Body of pancreas (tissue), 4 donors: Measurements from ENCODE around the gene ZFP14. TPM values are rescaled to one million over a fixed set of nuclear protein-coding genes. Genes with fewer than 3 reads are reported as not detected.
A peak's percentile ranks its signal among the peaks of the same experiment; 100 is the strongest.

Source experiments
- ATAC-seq: fragments of 150-250 bp; one replicate; pipeline ENCODE4 v1.9.1; 2016
- DNase-seq, 4 donors: peaks; one replicate each; pipeline ENCODE4 v3.0.0-alpha.2; 2019
- H3K27ac ChIP-seq, 4 donors: fragments of 200-600 bp; sonication (generic); 1 replicate in 3 of 4; 2 replicates in 1 of 4; pipeline versions ENCODE4 v1.5.1 to v1.6.1; 2016 to 2019; ENCODE audit warnings: mild to moderate bottlenecking in 1 of 4, mixed read lengths in 1 of 4, moderate library complexity in 1 of 4
- H3K27me3 ChIP-seq, 2 donors: fragments of 200-600 bp; sonication (generic); one replicate each; pipeline ENCODE4 v1.6.0; 2016; ENCODE audit warnings: mild to moderate bottlenecking in 1 of 2
- H3K36me3 ChIP-seq, 2 donors: fragments of 200-600 bp; sonication (generic); replicated peaks in 1 of 2; 2 replicates each; pipeline ENCODE4 v1.5.1; 2016; ENCODE audit warnings: low read depth in 2 of 2; ENCODE audit not compliant: insufficient read depth in 1 of 2
- H3K4me1 ChIP-seq: fragments of 200-600 bp; sonication (generic); one replicate; pipeline ENCODE4 v1.6.0; 2016
- H3K4me3 ChIP-seq, 2 donors: fragments of 200-600 bp; sonication (generic); 1 replicate in 1 of 2; 2 replicates in 1 of 2; pipeline ENCODE4 v1.5.1; 2016 to 2019
- H3K9me3 ChIP-seq, 3 donors: fragments of 200-600 bp; sonication (generic); 1 replicate in 2 of 3; 2 replicates in 1 of 3; pipeline ENCODE4 v1.5.1; 2016
- POLR2A ChIP-seq, 3 donors: fragments of 450-650 bp; IDR thresholded peaks; one replicate each; pipeline ENCODE4 v1.6.1; 2016; ENCODE audit warnings: antibody characterized with exemption in 3 of 3, mild to moderate bottlenecking in 2 of 3
- WGBS, 2 donors: methylation state at CpG; one replicate each; pipeline ENCODE4 v1.1.5; 2017; 5-methylcytosine and 5-hydroxymethylcytosine counted together
- intact Hi-C: fragments of 100-400 bp; cut with DNase I; formaldehyde crosslinking; loops from one replicate; pipeline ENCODE4 v1.15.1; 2023
- total RNA-seq, 2 donors: library from RNA; depleted of rRNA; stranded (reverse); fragments of >200 nt; gene quantifications; one replicate each; pipeline ENCODE4 v1.1.0, GENCODE V29; 2016
- TF ChIP-seq, protein P1 (sequence below), 7 experiments: fragments of 450-650 bp in 4 of 7; fragments of 200-600 bp in 3 of 7; sonication (generic) in 3 of 7; IDR thresholded peaks; one replicate each; pipeline ENCODE4 v1.5.1; 2016 to 2019; ENCODE audit warnings: antibody characterized with exemption in 7 of 7

The ZFP14 gene
- 1 to 10 TPM in 1 of 2 donors, under 1 TPM in 1; 0.99 to 4.4 TPM for total RNA-seq

DNA sequence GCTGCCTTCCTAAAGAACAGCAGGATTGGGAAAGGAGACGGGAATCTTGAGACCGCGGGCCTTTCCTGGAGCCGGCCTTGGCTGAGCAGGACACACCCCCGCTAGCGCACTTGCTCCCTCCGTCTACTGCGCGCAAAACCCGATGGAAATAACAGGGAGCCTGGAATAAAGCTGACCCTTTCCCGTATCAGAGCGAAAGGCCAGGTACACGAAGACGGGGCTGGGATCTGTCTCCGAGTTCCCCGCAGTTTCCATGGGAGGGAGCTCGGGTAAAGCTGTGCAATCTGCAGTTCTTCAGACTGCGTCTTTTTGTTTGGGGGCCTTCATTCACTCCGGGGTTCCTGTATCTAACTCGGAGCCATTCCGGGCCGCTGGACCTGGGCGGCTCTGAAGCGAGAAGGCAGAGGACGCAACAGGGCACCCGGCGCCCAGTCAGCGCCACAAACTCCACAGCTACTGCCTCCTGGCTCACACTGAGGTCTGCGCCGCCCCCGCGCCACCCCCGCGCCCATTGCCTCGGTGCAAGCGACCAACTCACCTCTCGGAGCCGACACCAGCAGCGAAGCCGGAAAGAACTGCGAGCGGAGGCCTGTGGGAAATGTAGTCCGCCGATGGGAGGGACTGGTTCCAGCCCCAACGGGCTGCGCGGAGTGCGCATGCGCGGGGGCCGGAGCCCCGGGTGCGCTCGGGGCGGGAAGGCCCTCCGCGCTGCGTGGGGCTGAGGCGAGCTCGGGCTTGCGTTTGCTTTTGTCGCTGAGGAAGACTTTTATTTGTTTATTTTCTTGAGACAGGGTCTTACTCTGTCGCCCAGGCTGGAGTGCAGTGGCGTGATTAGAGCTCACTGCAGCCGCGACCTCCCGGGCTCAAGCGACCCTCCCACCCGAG, at the start of gene ZFP14:
ZFP14 (minus strand) TSS at position 577 of the 885 bp plus-strand sequence. CDS start 11,309 bp downstream, outside the sequence.
- intact Hi-C loops, result no loop called here
- H3K27ac ChIP-seq, result peak within 1 kb of the TSS; percentile 45 to 94 (median 78)
- peak; percentile 93 to 96 (median 94) for DNase-seq
- peak; percentile 99 for ATAC-seq
- TF ChIP-seq, protein P1, sequence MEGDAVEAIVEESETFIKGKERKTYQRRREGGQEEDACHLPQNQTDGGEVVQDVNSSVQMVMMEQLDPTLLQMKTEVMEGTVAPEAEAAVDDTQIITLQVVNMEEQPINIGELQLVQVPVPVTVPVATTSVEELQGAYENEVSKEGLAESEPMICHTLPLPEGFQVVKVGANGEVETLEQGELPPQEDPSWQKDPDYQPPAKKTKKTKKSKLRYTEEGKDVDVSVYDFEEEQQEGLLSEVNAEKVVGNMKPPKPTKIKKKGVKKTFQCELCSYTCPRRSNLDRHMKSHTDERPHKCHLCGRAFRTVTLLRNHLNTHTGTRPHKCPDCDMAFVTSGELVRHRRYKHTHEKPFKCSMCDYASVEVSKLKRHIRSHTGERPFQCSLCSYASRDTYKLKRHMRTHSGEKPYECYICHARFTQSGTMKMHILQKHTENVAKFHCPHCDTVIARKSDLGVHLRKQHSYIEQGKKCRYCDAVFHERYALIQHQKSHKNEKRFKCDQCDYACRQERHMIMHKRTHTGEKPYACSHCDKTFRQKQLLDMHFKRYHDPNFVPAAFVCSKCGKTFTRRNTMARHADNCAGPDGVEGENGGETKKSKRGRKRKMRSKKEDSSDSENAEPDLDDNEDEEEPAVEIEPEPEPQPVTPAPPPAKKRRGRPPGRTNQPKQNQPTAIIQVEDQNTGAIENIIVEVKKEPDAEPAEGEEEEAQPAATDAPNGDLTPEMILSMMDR (IDR thresholded peaks at IDR 0.05), result peak in 4 of 7 experiments; percentile 2 to 23 (median 12)
- TF ChIP-seq POLR2A (IDR thresholded peaks at IDR 0.05), result peak; percentile 46 to 87 (median 87)
- no peaks in the 10 kb centered on the region for H3K27me3 ChIP-seq
- peaks cover 15% of the 10 kb centered on the region for H3K4me1 ChIP-seq
- WGBS, 2 donors, result 2 to 18% methylated on average over 6 to 69 of the region's 69 CpGs
- peak within 1 kb of the TSS; percentile 44 to 92 for H3K4me3 ChIP-seq
- no peaks in the 10 kb centered on the region for H3K9me3 ChIP-seq
- no peaks in the 10 kb centered on the region for H3K36me3 ChIP-seq

DNA sequence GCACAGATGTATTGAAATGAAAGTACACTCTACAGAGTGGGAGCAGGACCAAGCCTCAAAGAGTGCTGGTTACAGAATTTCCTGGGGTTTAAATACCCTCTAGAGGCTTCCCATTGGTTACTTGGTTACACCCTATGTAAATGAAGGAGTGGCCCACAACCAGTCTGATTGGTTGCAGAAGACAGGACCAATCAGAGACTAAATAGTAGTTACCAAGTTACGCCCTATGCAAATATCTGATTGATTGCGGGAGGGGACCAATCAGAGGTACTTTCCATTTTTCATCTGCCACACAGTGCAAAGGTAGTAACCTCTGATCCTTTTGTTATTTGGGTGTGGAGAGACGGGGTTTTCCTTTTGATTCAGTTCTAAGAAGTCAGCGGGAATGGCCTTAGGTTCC, 44.9 kb upstream of the ZFP14 start:
- Histone ChIP-seq H3K27me3 (no peaks in the 10 kb centered on the region), H3K36me3 (no peaks in the 10 kb centered on the region), H3K4me1 (peaks cover 2% of the 10 kb centered on the region), H3K27ac (no peak overlapping the region), H3K4me3 (no peak overlapping the region), H3K9me3 (no peaks in the 10 kb centered on the region)
- DNase-seq, result no peak
- ATAC-seq, result no peak
- intact Hi-C loops, result no loop called here
- WGBS, 2 donors, result 74 to 84% methylated on average over 4 of the region's 4 CpGs
- TF ChIP-seq, protein P1 (IDR thresholded peaks at IDR 0.05), result no peak
- TF ChIP-seq POLR2A (IDR thresholded peaks at IDR 0.05), result no peak

DNA sequence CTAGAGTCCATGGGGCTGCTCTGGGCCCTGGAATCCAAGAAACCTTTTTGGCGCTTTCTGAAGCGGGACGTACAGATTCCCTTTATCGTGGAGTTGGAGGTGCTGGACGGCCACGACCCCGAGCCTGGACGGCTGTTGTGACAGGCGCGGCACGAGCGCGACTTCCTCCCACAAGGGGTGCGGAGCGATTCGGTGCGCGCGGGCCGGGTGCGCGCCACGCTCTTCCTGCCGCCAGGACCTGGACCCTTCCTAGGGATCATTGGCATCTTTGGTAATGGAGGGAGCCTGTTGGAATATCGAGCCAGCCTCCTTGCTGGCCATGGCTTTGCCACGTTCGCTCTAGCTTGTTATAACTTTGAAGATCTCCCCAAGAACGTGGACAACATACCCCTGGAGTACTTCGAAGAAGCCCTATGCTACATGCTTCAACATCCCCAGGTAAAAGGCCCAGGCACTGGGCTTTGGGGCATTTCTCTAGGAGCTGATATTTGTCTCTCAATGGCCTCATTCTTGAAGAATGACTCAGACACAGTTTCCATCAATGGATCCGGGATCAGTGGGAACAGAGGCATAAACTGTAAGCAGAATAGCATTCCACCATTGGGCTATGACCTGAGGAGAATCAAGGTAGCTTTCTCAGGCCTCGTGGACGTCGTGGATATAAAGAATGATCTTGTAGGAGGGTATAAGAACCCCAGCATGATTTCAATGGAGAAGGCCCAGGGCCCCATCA, 42.9 kb upstream of the ZFP14 start:
- no peaks in the 10 kb centered on the region for H3K36me3 ChIP-seq
- no peaks in the 10 kb centered on the region for H3K27me3 ChIP-seq
- H3K27ac ChIP-seq, result peak overlapping the region in 2 of 4 donors; percentile 6 to 46
- H3K4me3 ChIP-seq, result peak overlapping the region in 1 of 2 donors; percentile 8
- no peak for DNase-seq
- 17 to 36% methylated on average over 11 to 33 of the region's 33 CpGs for WGBS, 2 donors
- intact Hi-C loops, result no loop called here
- no peak for TF ChIP-seq POLR2A (IDR thresholded peaks at IDR 0.05)
- TF ChIP-seq, protein P1 (IDR thresholded peaks at IDR 0.05), result no peak
- H3K4me1 ChIP-seq, result peaks cover 19% of the 10 kb centered on the region
- no peaks in the 10 kb centered on the region for H3K9me3 ChIP-seq
- ATAC-seq, result peak; percentile 13

DNA sequence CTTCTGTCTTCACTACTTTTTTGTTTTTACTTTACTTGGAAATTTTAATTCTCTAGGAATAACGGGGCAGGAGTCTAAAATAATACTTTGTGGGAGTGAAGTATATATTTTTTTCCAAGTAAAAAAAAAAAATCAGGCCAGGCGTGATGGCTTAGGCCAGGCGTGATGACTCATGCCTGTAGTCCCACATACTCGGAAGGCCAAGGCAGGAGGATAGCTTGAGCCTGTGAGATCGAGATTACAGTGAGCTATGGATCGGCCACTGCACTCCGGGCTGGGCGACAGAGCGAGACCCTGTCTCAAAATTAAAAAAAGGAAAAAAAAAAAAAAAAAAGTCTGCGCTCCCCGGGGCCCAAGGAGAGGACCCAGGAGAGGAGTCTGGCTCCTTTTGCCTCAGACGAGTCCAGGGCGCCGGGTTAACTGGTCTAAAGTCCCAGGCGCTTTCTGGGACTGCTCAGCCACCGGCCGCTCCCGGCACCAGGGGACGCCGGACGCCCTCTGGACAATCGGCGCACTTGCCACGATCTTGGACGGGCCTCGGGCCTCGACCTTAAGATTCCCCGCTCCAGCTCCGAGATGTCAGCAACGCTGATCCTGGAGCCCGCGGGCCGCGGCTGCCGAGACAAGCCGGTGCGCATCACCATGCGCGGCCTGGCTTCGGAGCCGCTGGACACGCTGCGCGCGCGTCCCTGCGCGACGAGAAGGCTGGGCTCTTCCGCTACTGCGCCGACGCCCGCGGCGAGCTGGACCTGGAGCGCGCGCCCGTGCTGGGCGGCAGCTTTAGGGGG, 42.2 kb upstream of the ZFP14 start:
- H3K27me3 ChIP-seq, result no peaks in the 10 kb centered on the region

More for the DNA sequence above, 42.2 kb upstream of the ZFP14 start:
- intact Hi-C loops, result no loop called here
- Histone ChIP-seq H3K4me1 (peaks cover 19% of the 10 kb centered on the region), H3K36me3 (no peaks in the 10 kb centered on the region), H3K27ac (peak overlapping the region in 2 of 4 donors; percentile 6 to 46), H3K9me3 (no peaks in the 10 kb centered on the region), H3K4me3 (peak overlapping the region in 1 of 2 donors; percentile 8)
- ATAC-seq (peak; percentile 54), DNase-seq (peak in 2 of 4 donors; percentile 11 to 13)
- WGBS, 2 donors, result 8 to 17% methylated on average over 26 to 58 of the region's 61 CpGs
- TF ChIP-seq POLR2A (IDR thresholded peaks at IDR 0.05), result peak in 1 of 3 donors; percentile 26
- TF ChIP-seq, protein P1 (IDR thresholded peaks at IDR 0.05), result no peak
